Liver (tissue), 9 donors: Measurements from ENCODE around the gene DNAJA3. TPM values are rescaled to one million over a fixed set of nuclear protein-coding genes. Genes with fewer than 3 reads are reported as not detected.

Experiments used
- DNase-seq: peaks from one replicate; pipeline ENCODE4 v3.0.0-alpha.2; 2017; ENCODE audit warnings: low spot score
- H3K27ac ChIP-seq, 2 donors: one replicate each; pipeline ENCODE4 v1.7.0; 2013; ENCODE audit warnings: inconsistent platforms in 2 of 2, low read length in 2 of 2, control low read depth in 1 of 2, low read depth in 1 of 2, mild to moderate bottlenecking in 1 of 2
- H3K27me3 ChIP-seq, 4 donors: one replicate each; pipeline versions ENCODE4 v1.6.1 to v1.7.0; 2013; ENCODE audit warnings: low read length in 3 of 4, inconsistent platforms in 1 of 4, mild to moderate bottlenecking in 1 of 4, moderate library complexity in 1 of 4; ENCODE audit not compliant: control insufficient read depth in 4 of 4, insufficient read depth in 4 of 4
- H3K36me3 ChIP-seq, 4 donors: one replicate each; pipeline versions ENCODE4 v1.6.1 to v1.7.0; 2013; ENCODE audit warnings: low read length in 3 of 4, mild to moderate bottlenecking in 3 of 4, low read depth in 1 of 4, moderate library complexity in 1 of 4; ENCODE audit not compliant: control insufficient read depth in 4 of 4, insufficient read depth in 3 of 4
- H3K4me1 ChIP-seq, 4 donors: one replicate each; pipeline versions ENCODE4 v1.6.1 to v1.7.0; 2013; ENCODE audit warnings: low read length in 3 of 4, mild to moderate bottlenecking in 3 of 4, moderate library complexity in 1 of 4; ENCODE audit not compliant: control insufficient read depth in 4 of 4, insufficient read depth in 4 of 4
- H3K4me3 ChIP-seq, 3 donors: one replicate each; pipeline versions ENCODE4 v1.6.1 to v1.7.0; 2013; ENCODE audit warnings: low read length in 3 of 3, control low read depth in 1 of 3, low read depth in 1 of 3, mild to moderate bottlenecking in 1 of 3
- H3K9ac ChIP-seq, 2 donors: one replicate each; pipeline ENCODE4 v1.7.0; 2013; ENCODE audit warnings: low read length in 2 of 2, mild to moderate bottlenecking in 2 of 2, moderate library complexity in 2 of 2, control low read depth in 1 of 2, low read depth in 1 of 2
- H3K9me3 ChIP-seq, 4 donors: one replicate each; pipeline versions ENCODE4 v1.6.1 to v1.7.0; 2013; ENCODE audit warnings: low read length in 3 of 4; ENCODE audit not compliant: control insufficient read depth in 4 of 4
- EGR1 ChIP-seq, 2 donors: IDR thresholded peaks; 2 replicates each; pipeline ENCODE4 v1.6.1; 2016 to 2018; ENCODE audit warnings: antibody characterized with exemption in 2 of 2, low read depth in 2 of 2
- FOXA1 ChIP-seq: IDR thresholded peaks from 2 replicates; pipeline ENCODE4 v1.6.1; 2016; ENCODE audit warnings: antibody characterized with exemption
- FOXA2 ChIP-seq: IDR thresholded peaks from 2 replicates; pipeline ENCODE4 v1.6.1; 2016; ENCODE audit warnings: antibody characterized with exemption
- GABPA ChIP-seq, 2 donors: IDR thresholded peaks in 1 of 2; conservative IDR thresholded peaks in 1 of 2; 2 replicates each; pipeline ENCODE4 v1.6.1; 2016; ENCODE audit warnings: antibody characterized with exemption in 2 of 2, mild to moderate bottlenecking in 1 of 2, moderate library complexity in 1 of 2
- HNF4A ChIP-seq, 2 donors: conservative IDR thresholded peaks; 2 replicates each; pipeline ENCODE4 v1.6.1; 2016; ENCODE audit warnings: antibody characterized with exemption in 2 of 2, mild to moderate bottlenecking in 2 of 2
- JUND ChIP-seq, 2 donors: IDR thresholded peaks; 2 replicates each; pipeline ENCODE4 v1.6.1; 2016; ENCODE audit warnings: antibody characterized with exemption in 2 of 2
- RAD21 ChIP-seq, 2 donors: IDR thresholded peaks; 2 replicates each; pipeline ENCODE4 v1.6.1; 2016; ENCODE audit warnings: antibody characterized with exemption in 2 of 2, mild to moderate bottlenecking in 2 of 2
- RXRA ChIP-seq, 2 donors: IDR thresholded peaks; 2 replicates each; pipeline ENCODE4 v1.6.1; 2017 to 2018; ENCODE audit warnings: antibody characterized with exemption in 2 of 2, mild to moderate bottlenecking in 1 of 2
- SP1 ChIP-seq: IDR thresholded peaks from 2 replicates; pipeline ENCODE4 v1.6.1; 2018; ENCODE audit warnings: antibody characterized with exemption, mild to moderate bottlenecking
- TAF1 ChIP-seq: conservative IDR thresholded peaks from 2 replicates; pipeline ENCODE4 v1.6.1; 2016; ENCODE audit warnings: antibody characterized with exemption, mild to moderate bottlenecking
- YY1 ChIP-seq: IDR thresholded peaks from 2 replicates; pipeline ENCODE4 v1.6.1; 2016; ENCODE audit warnings: antibody characterized with exemption, mild to moderate bottlenecking
- WGBS: extraction: QIAGEN DNeasy Blood & Tissue Kit; methylation state at CpG from one replicate; pipeline ENCODE4 v1.1.7; 2013; 5-methylcytosine and 5-hydroxymethylcytosine counted together
- polyA plus RNA-seq, 2 donors: library from polyadenylated mRNA; stranded (reverse) in 1 of 2; unstranded in 1 of 2; fragments of 200-250 nt in 1 of 2; fragments of >200 nt in 1 of 2; fragmentation: Nextera tagmentation in 1 of 2; extraction: Ambion mirVana in 1 of 2; gene quantifications; one replicate each; pipeline versions ENCODE4 v1.2.1 to v1.2.3, GENCODE V29; 2013 to 2015
- total RNA-seq, 2 donors: library from RNA; depleted of rRNA; stranded (reverse); fragments of >200 nt; gene quantifications; one replicate each; pipeline ENCODE4 v1.2.3, GENCODE V29; 2014
- TF ChIP-seq, protein P1 (sequence below): IDR thresholded peaks from 2 replicates; pipeline ENCODE4 v1.6.1; 2016; ENCODE audit warnings: antibody characterized with exemption
- TF ChIP-seq, protein P2 (sequence below): fragments of 150-350 bp; IDR thresholded peaks from 2 replicates; pipeline ENCODE4 v1.5.1; 2017; ENCODE audit warnings: improper control_type of control experiment, low read depth, low read length; ENCODE audit not compliant: missing input control
- TF ChIP-seq, protein P3 (sequence below): IDR thresholded peaks from 2 replicates; pipeline ENCODE4 v1.6.1; 2016; ENCODE audit warnings: antibody characterized with exemption, mild to moderate bottlenecking
- TF ChIP-seq, protein P4 (sequence below): IDR thresholded peaks from 2 replicates; pipeline ENCODE4 v1.6.1; 2016; ENCODE audit warnings: antibody characterized with exemption
- TF ChIP-seq, protein P5 (sequence below): IDR thresholded peaks from 2 replicates; pipeline ENCODE4 v1.6.1; 2016; ENCODE audit warnings: antibody characterized with exemption
- donor health status: healthy.
- donor health status: healthy.
- donor health status: healthy.
- donor health status: healthy.
- donor health status: healthy.

The DNAJA3 gene
- total and polyA plus RNA-seq, 4 donors = 39.6 to 86.3 (median 65.6) TPM

DNA sequence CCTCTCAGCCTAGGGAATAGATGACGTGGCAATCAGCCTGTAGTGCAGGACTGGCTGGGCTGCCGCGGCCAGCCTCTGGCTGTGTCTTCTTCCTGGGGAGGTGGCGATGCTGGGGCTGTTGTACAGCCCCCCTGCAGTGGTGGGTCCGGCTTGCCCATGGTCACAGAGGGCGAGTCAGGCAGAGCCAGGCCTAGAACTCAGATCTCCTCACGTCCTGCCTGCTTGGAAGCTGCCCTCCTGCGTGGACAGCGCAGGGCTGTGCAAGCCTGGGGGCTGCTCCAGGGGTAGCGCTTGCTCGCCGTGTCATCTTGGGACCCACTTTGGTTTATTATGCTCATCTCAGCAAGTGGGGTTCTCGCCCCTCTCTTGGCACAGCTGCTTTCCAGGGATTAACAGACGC, 29.4 kb downstream of the DNAJA3 start:
- H3K9ac ChIP-seq = no peak overlapping the region
- 89% methylated on average over 14 of the region's 14 CpGs for WGBS
- no peak overlapping the region for H3K27ac ChIP-seq
- H3K9me3 ChIP-seq = no peaks in the 10 kb centered on the region
- TF ChIP-seq RAD21 (IDR thresholded peaks at IDR 0.05) (no peak), JUND (IDR thresholded peaks at IDR 0.05) (no peak), FOXA2 (no peak), GABPA (IDR thresholded peaks at IDR 0.05 in 1 of 2, conservative IDR thresholded peaks at IDR 0.05 in 1 of 2) (no peak), RXRA (IDR thresholded peaks at IDR 0.05) (no peak)
- TF ChIP-seq, protein P1, sequence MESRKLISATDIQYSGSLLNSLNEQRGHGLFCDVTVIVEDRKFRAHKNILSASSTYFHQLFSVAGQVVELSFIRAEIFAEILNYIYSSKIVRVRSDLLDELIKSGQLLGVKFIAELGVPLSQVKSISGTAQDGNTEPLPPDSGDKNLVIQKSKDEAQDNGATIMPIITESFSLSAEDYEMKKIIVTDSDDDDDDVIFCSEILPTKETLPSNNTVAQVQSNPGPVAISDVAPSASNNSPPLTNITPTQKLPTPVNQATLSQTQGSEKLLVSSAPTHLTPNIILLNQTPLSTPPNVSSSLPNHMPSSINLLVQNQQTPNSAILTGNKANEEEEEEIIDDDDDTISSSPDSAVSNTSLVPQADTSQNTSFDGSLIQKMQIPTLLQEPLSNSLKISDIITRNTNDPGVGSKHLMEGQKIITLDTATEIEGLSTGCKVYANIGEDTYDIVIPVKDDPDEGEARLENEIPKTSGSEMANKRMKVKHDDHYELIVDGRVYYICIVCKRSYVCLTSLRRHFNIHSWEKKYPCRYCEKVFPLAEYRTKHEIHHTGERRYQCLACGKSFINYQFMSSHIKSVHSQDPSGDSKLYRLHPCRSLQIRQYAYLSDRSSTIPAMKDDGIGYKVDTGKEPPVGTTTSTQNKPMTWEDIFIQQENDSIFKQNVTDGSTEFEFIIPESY = no peak
- TF ChIP-seq, protein P2, sequence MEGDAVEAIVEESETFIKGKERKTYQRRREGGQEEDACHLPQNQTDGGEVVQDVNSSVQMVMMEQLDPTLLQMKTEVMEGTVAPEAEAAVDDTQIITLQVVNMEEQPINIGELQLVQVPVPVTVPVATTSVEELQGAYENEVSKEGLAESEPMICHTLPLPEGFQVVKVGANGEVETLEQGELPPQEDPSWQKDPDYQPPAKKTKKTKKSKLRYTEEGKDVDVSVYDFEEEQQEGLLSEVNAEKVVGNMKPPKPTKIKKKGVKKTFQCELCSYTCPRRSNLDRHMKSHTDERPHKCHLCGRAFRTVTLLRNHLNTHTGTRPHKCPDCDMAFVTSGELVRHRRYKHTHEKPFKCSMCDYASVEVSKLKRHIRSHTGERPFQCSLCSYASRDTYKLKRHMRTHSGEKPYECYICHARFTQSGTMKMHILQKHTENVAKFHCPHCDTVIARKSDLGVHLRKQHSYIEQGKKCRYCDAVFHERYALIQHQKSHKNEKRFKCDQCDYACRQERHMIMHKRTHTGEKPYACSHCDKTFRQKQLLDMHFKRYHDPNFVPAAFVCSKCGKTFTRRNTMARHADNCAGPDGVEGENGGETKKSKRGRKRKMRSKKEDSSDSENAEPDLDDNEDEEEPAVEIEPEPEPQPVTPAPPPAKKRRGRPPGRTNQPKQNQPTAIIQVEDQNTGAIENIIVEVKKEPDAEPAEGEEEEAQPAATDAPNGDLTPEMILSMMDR = no peak
- TF ChIP-seq, protein P3, sequence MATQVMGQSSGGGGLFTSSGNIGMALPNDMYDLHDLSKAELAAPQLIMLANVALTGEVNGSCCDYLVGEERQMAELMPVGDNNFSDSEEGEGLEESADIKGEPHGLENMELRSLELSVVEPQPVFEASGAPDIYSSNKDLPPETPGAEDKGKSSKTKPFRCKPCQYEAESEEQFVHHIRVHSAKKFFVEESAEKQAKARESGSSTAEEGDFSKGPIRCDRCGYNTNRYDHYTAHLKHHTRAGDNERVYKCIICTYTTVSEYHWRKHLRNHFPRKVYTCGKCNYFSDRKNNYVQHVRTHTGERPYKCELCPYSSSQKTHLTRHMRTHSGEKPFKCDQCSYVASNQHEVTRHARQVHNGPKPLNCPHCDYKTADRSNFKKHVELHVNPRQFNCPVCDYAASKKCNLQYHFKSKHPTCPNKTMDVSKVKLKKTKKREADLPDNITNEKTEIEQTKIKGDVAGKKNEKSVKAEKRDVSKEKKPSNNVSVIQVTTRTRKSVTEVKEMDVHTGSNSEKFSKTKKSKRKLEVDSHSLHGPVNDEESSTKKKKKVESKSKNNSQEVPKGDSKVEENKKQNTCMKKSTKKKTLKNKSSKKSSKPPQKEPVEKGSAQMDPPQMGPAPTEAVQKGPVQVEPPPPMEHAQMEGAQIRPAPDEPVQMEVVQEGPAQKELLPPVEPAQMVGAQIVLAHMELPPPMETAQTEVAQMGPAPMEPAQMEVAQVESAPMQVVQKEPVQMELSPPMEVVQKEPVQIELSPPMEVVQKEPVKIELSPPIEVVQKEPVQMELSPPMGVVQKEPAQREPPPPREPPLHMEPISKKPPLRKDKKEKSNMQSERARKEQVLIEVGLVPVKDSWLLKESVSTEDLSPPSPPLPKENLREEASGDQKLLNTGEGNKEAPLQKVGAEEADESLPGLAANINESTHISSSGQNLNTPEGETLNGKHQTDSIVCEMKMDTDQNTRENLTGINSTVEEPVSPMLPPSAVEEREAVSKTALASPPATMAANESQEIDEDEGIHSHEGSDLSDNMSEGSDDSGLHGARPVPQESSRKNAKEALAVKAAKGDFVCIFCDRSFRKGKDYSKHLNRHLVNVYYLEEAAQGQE = no peak
- peaks cover 5 to 13% (median 7%) of the 10 kb centered on the region in 4 donors for H3K4me1 ChIP-seq
- no peak overlapping the region for H3K4me3 ChIP-seq
- no peaks in the 10 kb centered on the region for H3K27me3 ChIP-seq
- peaks cover 21 to 60% (median 53%) of the 10 kb centered on the region in 4 donors for H3K36me3 ChIP-seq
- DNase-seq = no peak

DNA sequence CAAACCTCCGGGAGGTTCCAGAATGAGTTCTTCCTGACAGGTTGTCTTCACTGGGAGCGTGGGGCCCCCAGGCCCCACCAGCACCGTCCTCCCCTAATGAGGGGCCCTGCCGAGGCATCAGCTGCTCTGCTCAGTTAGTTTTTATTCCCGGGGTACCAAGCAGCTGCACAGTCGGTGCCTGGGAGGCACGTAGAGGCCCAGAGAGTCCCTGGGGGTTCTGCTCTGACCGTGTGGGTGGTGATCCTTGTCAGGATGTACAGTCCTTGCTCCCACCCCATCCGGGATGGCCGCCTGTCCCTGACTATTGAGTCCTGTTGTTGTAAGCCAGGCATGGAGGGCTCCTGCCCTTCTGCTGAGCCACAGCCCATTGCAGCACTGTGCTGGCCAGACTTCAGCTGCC, 30.3 kb downstream of the DNAJA3 start:
- Histone ChIP-seq H3K36me3 (peaks cover 19 to 54% (median 46%) of the 10 kb centered on the region in 4 donors), H3K4me3 (no peak overlapping the region), H3K4me1 (peaks cover 5 to 13% (median 7%) of the 10 kb centered on the region in 4 donors), H3K27ac (no peak overlapping the region), H3K9me3 (no peaks in the 10 kb centered on the region), H3K9ac (no peak overlapping the region), H3K27me3 (no peaks in the 10 kb centered on the region)
- no peak for DNase-seq
- WGBS = 85% methylated on average over 10 of the region's 10 CpGs
- TF ChIP-seq JUND (IDR thresholded peaks at IDR 0.05) (no peak), YY1 (no peak), HNF4A (conservative IDR thresholded peaks at IDR 0.05) (no peak), GABPA (IDR thresholded peaks at IDR 0.05 in 1 of 2, conservative IDR thresholded peaks at IDR 0.05 in 1 of 2) (no peak), FOXA1 (no peak), SP1 (no peak), FOXA2 (no peak), TAF1 (no peak), EGR1 (IDR thresholded peaks at IDR 0.05; ENCODE audit: low read depth in 2 of 2) (no peak)
- TF ChIP-seq, protein P4, sequence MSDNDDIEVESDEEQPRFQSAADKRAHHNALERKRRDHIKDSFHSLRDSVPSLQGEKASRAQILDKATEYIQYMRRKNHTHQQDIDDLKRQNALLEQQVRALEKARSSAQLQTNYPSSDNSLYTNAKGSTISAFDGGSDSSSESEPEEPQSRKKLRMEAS = no peak
- TF ChIP-seq, protein P5, sequence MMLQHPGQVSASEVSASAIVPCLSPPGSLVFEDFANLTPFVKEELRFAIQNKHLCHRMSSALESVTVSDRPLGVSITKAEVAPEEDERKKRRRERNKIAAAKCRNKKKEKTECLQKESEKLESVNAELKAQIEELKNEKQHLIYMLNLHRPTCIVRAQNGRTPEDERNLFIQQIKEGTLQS = no peak
- TF ChIP-seq, protein P2 = no peak
- TF ChIP-seq, protein P1 = no peak
